Measurements from ENCODE around the gene GSK3B. TPM values are rescaled to one million over a fixed set of nuclear protein-coding genes. Genes with fewer than 3 reads are reported as not detected.
"Not testable (repeated sequence)": the region's sequence is repeated elsewhere in the genome, so short reads cannot be mapped to it uniquely, and the experiment has no call there.

The GSK3B gene
- total RNA-seq, 5 donors from 2014 or later (not counting 1 experiment from before 2014, with no cell fraction given) = 30.5 to 47.9 (median 32.7) TPM

DNA sequence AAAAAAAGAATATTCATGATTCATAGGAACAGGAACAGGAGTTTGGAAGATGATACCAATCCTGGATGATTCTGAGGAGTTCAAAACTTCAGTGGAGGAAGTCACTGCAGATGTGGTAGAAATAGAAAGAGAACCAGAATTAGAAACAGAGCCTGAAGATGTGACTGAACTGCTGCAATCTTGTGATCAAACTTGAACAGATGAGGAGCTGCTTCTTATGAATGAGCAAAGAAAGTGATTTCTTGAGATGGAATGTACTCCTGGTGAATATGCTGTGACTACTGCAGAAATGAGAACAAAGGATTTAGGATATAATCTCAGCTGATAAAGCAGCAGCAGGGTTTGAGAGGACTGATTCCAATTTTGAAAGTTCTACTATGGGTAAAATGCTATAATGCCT is 72.7 kb downstream of the GSK3B start:
- peaks cover 80 to 90% (median 89%) of the 10 kb centered on the region in 3 donors for H3K4me1 Mint-ChIP-seq
- Histone ChIP-seq H3K27me3 (replicated peaks in 1 of 2; ENCODE audit: control insufficient read depth in 2 of 2, extremely low read depth in 1 of 2, insufficient read depth in 2 of 2, low read length in 1 of 2) (no peaks in the 10 kb centered on the region), H3K4me3 (ENCODE audit: control insufficient read depth in 1 of 2, extremely low read depth in 1 of 2, low read length in 1 of 2) (no peak overlapping the region), H3K36me3 (ENCODE audit: control insufficient read depth in 2 of 2, extremely low read depth in 1 of 2, insufficient read depth in 1 of 2, low read length in 1 of 2) (no peaks in the 10 kb centered on the region), H3K27ac (ENCODE audit: low read length) (no peak overlapping the region), H3K9me3 (no peaks in the 10 kb centered on the region), H3K4me1 (ENCODE audit: control insufficient read depth in 1 of 2, extremely low read depth in 1 of 2, insufficient read depth in 2 of 2, low read length in 2 of 2) (peaks cover 4 to 10% of the 10 kb centered on the region in 2 experiments)
- CTCF ChIA-PET = no interaction called here
- H3K9me3 Mint-ChIP-seq = no peaks in the 10 kb centered on the region
- no peak overlapping the region for H3K27ac Mint-ChIP-seq
- no peak overlapping the region for H3K4me3 Mint-ChIP-seq
- POLR2A ChIA-PET = no interaction called here
- peaks cover 19% of the 10 kb centered on the region for H3K36me3 Mint-ChIP-seq
- no peak for DNase-seq
- ATAC-seq (replicated peaks in 1 of 4) = no peak
- no peaks in the 10 kb centered on the region for H3K27me3 Mint-ChIP-seq

GRCh38 chr3:120018299-120018698 is 75.9 kb downstream of the GSK3B start:
- no peaks in the 10 kb centered on the region for H3K9me3 ChIP-seq
- no peaks in the 10 kb centered on the region for H3K36me3 ChIP-seq (ENCODE audit: control insufficient read depth in 2 of 2, extremely low read depth in 1 of 2, insufficient read depth in 1 of 2, low read length in 1 of 2)
- Mint-ChIP-seq H3K27ac (no peak overlapping the region), H3K27me3 (no peaks in the 10 kb centered on the region), H3K9me3 (no peaks in the 10 kb centered on the region), H3K36me3 (peaks cover 11% of the 10 kb centered on the region), H3K4me3 (no peak overlapping the region), H3K4me1 (peaks cover 76 to 89% (median 87%) of the 10 kb centered on the region in 3 donors)
- peaks cover 8 to 11% of the 10 kb centered on the region in 2 experiments for H3K4me1 ChIP-seq (ENCODE audit: control insufficient read depth in 1 of 2, extremely low read depth in 1 of 2, insufficient read depth in 2 of 2, low read length in 2 of 2)
- no peak overlapping the region for H3K4me3 ChIP-seq (ENCODE audit: control insufficient read depth in 1 of 2, extremely low read depth in 1 of 2, low read length in 1 of 2)
- ChIA-PET POLR2A (interaction anchor here in 1 of 2 donors (0.6 kb wide), 1 partner anchor 1810 kb away, joined by 3 read pairs; no protein-coding TSS in a partner anchor), CTCF (no interaction called here)
- DNase-seq (no peak), ATAC-seq (replicated peaks in 1 of 4) (no peak)
- WGBS (ENCODE audit: insufficient coverage) = 100% methylated on average over 2 of the region's 3 CpGs
- H3K27ac ChIP-seq (ENCODE audit: low read length) = no peak overlapping the region
- H3K27me3 ChIP-seq (replicated peaks in 1 of 2; ENCODE audit: control insufficient read depth in 2 of 2, extremely low read depth in 1 of 2, insufficient read depth in 2 of 2, low read length in 1 of 2) = no peaks in the 10 kb centered on the region

DNA sequence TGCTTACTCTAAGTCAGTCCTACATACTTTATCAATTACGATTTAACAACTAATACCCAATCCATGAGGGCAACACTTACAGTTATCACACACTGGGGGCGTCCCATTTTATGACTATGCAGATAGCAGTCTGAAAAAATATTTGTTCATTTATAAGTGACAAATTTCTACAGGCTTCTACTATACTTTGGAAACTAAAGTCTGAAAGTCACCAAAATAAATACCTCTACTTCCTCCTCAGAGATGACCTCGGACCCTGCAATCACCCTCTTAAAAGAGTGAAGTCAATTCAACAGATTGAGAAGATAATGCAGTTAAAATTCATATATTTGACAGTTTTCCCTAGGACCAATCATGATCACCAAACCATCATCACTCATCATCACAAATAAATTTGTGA is 76.6 kb downstream of the GSK3B start:
- H3K4me1 Mint-ChIP-seq = peaks cover 74 to 87% (median 85%) of the 10 kb centered on the region in 3 donors

GRCh38 chr3:120013481-120013880 is 80.8 kb downstream of the GSK3B start:
- WGBS (ENCODE audit: insufficient coverage) = 40% methylated on average over 1 of the region's 3 CpGs
- ChIA-PET POLR2A (interaction anchor here in 1 of 2 donors (0.7 kb wide), 1 partner anchor 33 kb away, joined by 6 read pairs; no protein-coding TSS in a partner anchor), CTCF (interaction anchor here (0.7 kb wide), 3 partner anchors 37 to 103 kb away, joined by 3 to 5 read pairs (median 5); no protein-coding TSS in a partner anchor)
- Histone ChIP-seq H3K4me3 (ENCODE audit: control insufficient read depth in 1 of 2, extremely low read depth in 1 of 2, low read length in 1 of 2) (no peak overlapping the region), H3K36me3 (ENCODE audit: control insufficient read depth in 2 of 2, extremely low read depth in 1 of 2, insufficient read depth in 1 of 2, low read length in 1 of 2) (no peaks in the 10 kb centered on the region), H3K9me3 (peaks cover 2% of the 10 kb centered on the region), H3K27me3 (replicated peaks in 1 of 2; ENCODE audit: control insufficient read depth in 2 of 2, extremely low read depth in 1 of 2, insufficient read depth in 2 of 2, low read length in 1 of 2) (no peaks in the 10 kb centered on the region), H3K4me1 (ENCODE audit: control insufficient read depth in 1 of 2, extremely low read depth in 1 of 2, insufficient read depth in 2 of 2, low read length in 2 of 2) (peaks cover 4 to 8% of the 10 kb centered on the region in 2 experiments), H3K27ac (ENCODE audit: low read length) (no peak overlapping the region)
- H3K36me3 Mint-ChIP-seq = peaks cover 4% of the 10 kb centered on the region
- H3K4me3 Mint-ChIP-seq = no peak overlapping the region
- H3K4me1 Mint-ChIP-seq = peaks cover 74 to 78% (median 77%) of the 10 kb centered on the region in 3 donors
- peaks cover 0 to 11% (median 0%) of the 10 kb centered on the region in 3 donors for H3K9me3 Mint-ChIP-seq
- no peak overlapping the region for H3K27ac Mint-ChIP-seq
- no peak for ATAC-seq (replicated peaks in 1 of 4)
- no peak for DNase-seq
- no peaks in the 10 kb centered on the region for H3K27me3 Mint-ChIP-seq

More for the DNA sequence above, 76.6 kb downstream of the GSK3B start:
- H3K4me3 ChIP-seq (ENCODE audit: control insufficient read depth in 1 of 2, extremely low read depth in 1 of 2, low read length in 1 of 2) = no peak overlapping the region
- peaks cover 8 to 11% of the 10 kb centered on the region in 2 experiments for H3K4me1 ChIP-seq (ENCODE audit: control insufficient read depth in 1 of 2, extremely low read depth in 1 of 2, insufficient read depth in 2 of 2, low read length in 2 of 2)
- DNase-seq = no peak
- H3K27ac ChIP-seq (ENCODE audit: low read length) = no peak overlapping the region
- H3K27me3 Mint-ChIP-seq = no peaks in the 10 kb centered on the region
- H3K4me3 Mint-ChIP-seq = no peak overlapping the region
- ChIA-PET CTCF (no interaction called here), POLR2A (no interaction called here)
- no peak overlapping the region for H3K27ac Mint-ChIP-seq
- no peaks in the 10 kb centered on the region for H3K9me3 ChIP-seq
- peaks cover 11% of the 10 kb centered on the region for H3K36me3 Mint-ChIP-seq
- H3K27me3 ChIP-seq (replicated peaks in 1 of 2; ENCODE audit: control insufficient read depth in 2 of 2, extremely low read depth in 1 of 2, insufficient read depth in 2 of 2, low read length in 1 of 2) = no peaks in the 10 kb centered on the region
- WGBS (ENCODE audit: insufficient coverage) = no CpG with 5 or more reads among the region's 3 CpGs
- no peaks in the 10 kb centered on the region for H3K9me3 Mint-ChIP-seq
- ATAC-seq (replicated peaks in 1 of 4) = no peak
- no peaks in the 10 kb centered on the region for H3K36me3 ChIP-seq (ENCODE audit: control insufficient read depth in 2 of 2, extremely low read depth in 1 of 2, insufficient read depth in 1 of 2, low read length in 1 of 2)

GRCh38 chr3:120005741-120006140 is 88.5 kb downstream of the GSK3B start:
- WGBS (ENCODE audit: insufficient coverage) = 100% methylated on average over 1 of the region's 3 CpGs
- H3K9me3 ChIP-seq; H3K27ac ChIP-seq (ENCODE audit: low read length); H3K27me3 Mint-ChIP-seq; H3K36me3 ChIP-seq (ENCODE audit: control insufficient read depth in 2 of 2, extremely low read depth in 1 of 2, insufficient read depth in 1 of 2, low read length in 1 of 2); ATAC-seq (replicated peaks in 1 of 4); H3K4me1 ChIP-seq (ENCODE audit: control insufficient read depth in 1 of 2, extremely low read depth in 1 of 2, insufficient read depth in 2 of 2, low read length in 2 of 2); DNase-seq; CTCF ChIA-PET; H3K27me3 ChIP-seq (replicated peaks in 1 of 2; ENCODE audit: control insufficient read depth in 2 of 2, extremely low read depth in 1 of 2, insufficient read depth in 2 of 2, low read length in 1 of 2); H3K4me3 ChIP-seq (ENCODE audit: control insufficient read depth in 1 of 2, extremely low read depth in 1 of 2, low read length in 1 of 2); H3K27ac Mint-ChIP-seq: not testable (repeated sequence)
- Mint-ChIP-seq H3K4me3 (peak overlapping the region in 1 of 3 donors; percentile 9), H3K4me1 (peaks cover 53 to 72% (median 68%) of the 10 kb centered on the region in 3 donors), H3K36me3 (peaks cover 41% of the 10 kb centered on the region), H3K9me3 (peaks cover 6 to 32% (median 21%) of the 10 kb centered on the region in 3 donors)
- POLR2A ChIA-PET = interaction anchor here in 1 of 2 donors (0.6 kb wide), 1 partner anchor 31 kb away, joined by 5 read pairs; no protein-coding TSS in a partner anchor

DNA sequence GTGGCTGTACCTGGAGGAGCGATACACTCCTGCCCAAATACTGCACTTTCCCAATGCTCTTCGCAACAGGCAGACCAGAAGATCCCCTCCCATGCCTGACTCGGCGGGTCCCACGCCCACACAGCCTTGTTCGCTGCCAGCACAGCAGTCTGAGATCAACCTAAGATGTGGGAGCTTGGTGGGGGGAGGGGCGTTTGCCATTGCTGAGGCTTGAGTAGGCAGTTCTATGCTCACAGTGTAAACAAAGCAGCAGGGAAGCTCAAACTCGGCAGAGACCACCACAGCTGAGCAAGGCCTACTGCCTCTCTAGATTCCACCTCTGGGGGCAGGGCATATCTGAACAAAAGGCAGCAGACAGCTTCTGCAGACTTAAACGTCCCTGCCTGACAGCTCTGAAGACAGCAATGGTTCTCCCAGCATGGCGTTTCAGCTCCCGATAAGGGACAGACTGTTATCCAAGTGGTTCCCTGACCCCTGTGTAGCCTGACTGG is 90.2 kb downstream of the GSK3B start:
- H3K27ac ChIP-seq (ENCODE audit: low read length); CTCF ChIA-PET; H3K9me3 ChIP-seq; ATAC-seq (replicated peaks in 1 of 4); POLR2A ChIA-PET; H3K36me3 ChIP-seq (ENCODE audit: control insufficient read depth in 2 of 2, extremely low read depth in 1 of 2, insufficient read depth in 1 of 2, low read length in 1 of 2); H3K27me3 Mint-ChIP-seq; H3K27me3 ChIP-seq (replicated peaks in 1 of 2; ENCODE audit: control insufficient read depth in 2 of 2, extremely low read depth in 1 of 2, insufficient read depth in 2 of 2, low read length in 1 of 2); H3K4me1 ChIP-seq (ENCODE audit: control insufficient read depth in 1 of 2, extremely low read depth in 1 of 2, insufficient read depth in 2 of 2, low read length in 2 of 2); H3K27ac Mint-ChIP-seq: not testable (repeated sequence)
- H3K9me3 Mint-ChIP-seq = peaks cover 6 to 26% (median 21%) of the 10 kb centered on the region in 3 donors
- H3K4me3 ChIP-seq (ENCODE audit: control insufficient read depth in 1 of 2, extremely low read depth in 1 of 2, low read length in 1 of 2) = peak overlapping the region in 1 of 2 donors; percentile 15
- H3K4me1 Mint-ChIP-seq = peaks cover 59 to 72% (median 65%) of the 10 kb centered on the region in 3 donors
- peaks cover 54% of the 10 kb centered on the region for H3K36me3 Mint-ChIP-seq
- peak overlapping the region in 1 of 3 donors; percentile 45 for H3K4me3 Mint-ChIP-seq
- WGBS (ENCODE audit: insufficient coverage) = 47% methylated on average over 10 of the region's 11 CpGs
- peak in 16 of 35 experiments; percentile 1 to 34 (median 7) for DNase-seq

Measured in T-cell (primary cell).